NCI-H1417 (cell line): ENCODE data around the gene ACADVL.
A peak's percentile ranks its signal among the peaks of the same experiment; 100 is the strongest.

Experiments
- DNase-seq, 3 experiments: peaks; one replicate each; lab custom pipeline; 2025; lab: John Stamatoyannopoulos, UW

The ACADVL gene

GRCh38 chr17:7251661-7252175 is 32.0 kb downstream of the ACADVL start, which contains the start of gene CTDNEP1:
CTDNEP1 (minus strand) TSS chr17:7251734; CDS start chr17:7251296, 438 bp downstream.
- peak; percentile 94 to 99 (median 96) for DNase-seq

GRCh38 chr17:7252176-7253043 is 32.7 kb downstream of the ACADVL start, which contains the start of gene ELP5:
ELP5 (plus strand) TSS chr17:7252215; CDS start chr17:7252551, 336 bp downstream.
- peak; percentile 77 to 96 (median 93) for DNase-seq

DNA sequence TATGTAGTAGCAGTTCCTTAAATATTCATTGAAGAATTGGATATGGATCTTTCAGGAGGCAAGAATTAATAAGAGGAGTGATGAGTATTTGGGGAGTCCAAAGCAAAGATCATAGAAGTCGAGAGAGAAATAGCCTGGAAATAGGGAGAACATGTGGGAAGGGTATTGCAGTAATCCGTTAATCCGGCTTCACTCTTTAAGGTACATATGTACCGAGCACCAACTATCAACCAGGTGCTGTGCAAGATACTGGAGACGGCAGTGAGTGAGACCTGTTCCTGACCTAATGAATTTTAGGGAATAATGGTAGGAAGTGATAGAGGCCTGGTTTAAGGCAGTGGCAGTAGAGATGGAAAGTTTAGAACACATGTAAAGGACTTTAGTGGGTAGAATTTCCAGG is 33.3 kb downstream of the ACADVL start:
- DNase-seq, result no peak

DNA sequence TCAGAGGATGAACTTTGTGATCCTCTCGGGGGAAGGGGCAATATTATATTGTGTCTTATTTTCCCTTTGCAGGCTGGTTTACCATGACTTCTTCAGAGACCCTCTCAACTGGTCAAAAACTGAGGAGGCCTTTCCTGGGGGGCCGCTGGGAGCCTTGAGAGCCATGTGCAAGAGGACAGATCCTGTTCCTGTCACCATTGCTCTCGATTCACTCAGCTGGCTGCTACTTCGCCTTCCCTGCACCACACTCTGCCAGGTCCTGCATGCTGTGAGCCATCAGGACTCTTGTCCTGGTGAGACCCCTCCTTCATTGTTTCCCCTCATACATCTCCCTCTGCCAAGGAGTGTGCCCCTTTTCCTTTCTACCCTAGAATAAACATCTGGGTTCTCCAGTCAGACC is 34.8 kb downstream of the ACADVL start:
- DNase-seq, result no peak

- no peak for DNase-seq
Measured at GRCh38 chr17:7256766-7257456, 37.2 kb downstream of the ACADVL start.

- DNase-seq, result peak in 1 of 3 experiments; percentile 0
Measured at GRCh38 chr17:7258731-7259554, 39.2 kb downstream of the ACADVL start.

DNA sequence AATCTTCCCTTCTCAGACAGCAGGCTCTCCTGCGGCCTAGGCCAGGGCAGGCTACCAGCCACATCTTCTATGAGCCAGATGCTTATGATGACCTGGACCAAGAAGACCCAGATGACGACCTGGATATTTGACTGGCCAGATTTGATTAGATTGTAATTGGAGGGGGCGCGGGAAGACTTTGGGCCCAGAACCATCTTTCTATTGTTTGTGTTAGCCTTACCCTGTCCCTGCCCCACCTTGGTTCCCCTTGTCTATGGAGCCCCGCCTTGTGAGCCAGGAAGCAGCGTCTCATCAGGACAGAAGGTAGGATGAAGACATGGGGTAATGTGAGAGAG is 39.8 kb downstream of the ACADVL start:
- no peak for DNase-seq

DNA sequence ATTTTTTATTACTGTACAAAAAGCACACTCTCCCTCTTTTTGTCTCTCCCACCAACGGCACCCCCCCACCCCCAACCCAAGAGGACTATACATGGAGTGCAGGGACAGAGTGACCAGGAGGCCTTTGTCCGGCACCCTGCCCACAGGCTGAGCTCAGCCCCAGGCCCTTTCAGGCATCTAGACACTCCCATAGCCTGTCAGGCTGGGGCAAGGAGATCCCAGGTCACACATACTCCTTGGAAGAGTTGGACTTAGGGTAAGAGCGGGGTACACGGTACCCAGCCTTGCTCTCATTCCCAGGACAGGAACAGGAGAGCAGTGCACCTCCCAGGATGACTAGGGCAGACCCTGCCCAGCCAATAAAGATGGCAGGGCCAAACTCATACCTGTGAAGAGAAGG is 40.4 kb downstream of the ACADVL start:
- no peak for DNase-seq

DNA sequence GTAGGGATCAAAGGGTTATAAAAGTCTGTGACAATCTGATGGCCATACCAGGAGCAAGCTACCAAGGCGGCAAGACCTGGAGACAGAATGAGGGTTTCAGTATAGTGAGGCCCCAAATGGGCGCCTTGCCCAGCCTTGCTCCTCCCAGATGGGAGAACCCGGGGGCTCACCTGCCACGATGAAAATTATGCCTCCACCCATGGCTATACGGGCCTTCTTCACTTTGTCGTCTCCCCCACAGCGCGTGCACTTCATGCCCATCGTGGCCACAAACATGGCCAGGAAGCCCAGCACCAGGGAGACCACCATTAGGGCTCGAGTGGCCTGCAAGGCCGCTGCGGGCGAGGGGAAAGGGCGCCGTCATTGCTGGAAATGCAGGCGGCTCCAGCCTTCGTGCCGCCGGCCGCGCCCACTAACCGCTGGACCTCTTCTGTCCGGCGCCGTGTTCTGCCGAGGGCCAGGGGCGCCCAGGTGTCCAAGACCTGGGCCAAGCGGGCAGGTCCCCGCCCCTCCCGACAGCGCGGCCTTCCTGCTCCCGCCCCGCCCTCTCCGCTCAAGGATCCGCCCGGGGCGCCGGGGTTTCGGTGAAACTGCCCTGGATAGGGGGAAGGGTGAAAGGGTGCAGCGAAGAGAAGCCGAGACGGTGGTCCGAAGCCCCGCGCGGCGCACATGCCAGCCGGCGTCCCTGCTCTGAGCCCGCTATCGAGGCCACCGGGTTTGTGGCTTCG is 41.1 kb downstream of the ACADVL start:
- peak; percentile 4 to 57 (median 35) for DNase-seq

DNA sequence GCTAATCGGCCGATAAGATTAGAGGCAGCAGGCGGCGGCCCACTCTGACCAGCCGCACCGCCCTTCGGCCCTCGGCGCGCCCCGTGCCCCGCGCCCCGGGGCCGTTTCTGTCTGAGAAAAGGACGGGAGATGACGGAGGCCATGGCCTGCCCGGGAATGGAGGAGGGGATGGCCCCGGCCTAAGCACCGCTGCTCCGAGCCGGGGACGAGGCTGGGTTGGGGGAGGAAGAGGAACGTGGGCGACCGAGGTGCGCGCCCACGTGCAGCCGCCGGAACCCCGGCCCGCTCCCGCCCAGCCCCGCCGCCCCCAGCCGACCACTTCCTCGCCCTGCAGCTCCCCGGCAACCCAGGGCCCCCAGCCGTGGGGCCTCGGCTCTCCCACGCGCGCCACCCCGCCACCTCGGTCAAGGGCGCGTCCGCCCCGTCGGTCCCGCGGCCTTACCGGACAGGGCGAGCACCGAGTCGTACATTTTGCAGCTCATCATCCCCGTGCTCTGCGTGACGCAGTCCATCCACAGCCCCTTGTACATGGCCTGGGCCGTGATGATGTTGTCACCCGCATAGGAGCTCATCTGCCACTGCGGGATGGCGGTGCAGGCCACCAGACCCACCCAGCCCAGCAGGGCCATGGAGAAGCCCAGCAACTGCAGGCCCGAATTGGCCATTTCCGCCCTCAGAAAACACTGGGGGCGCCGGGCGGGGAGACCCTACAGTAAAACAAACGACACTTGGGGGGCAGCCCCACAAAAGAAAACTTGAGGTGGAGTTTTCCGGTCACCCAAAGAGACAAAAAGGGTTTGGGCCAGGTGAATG is 41.8 kb downstream of the ACADVL start:
- peak in 1 of 3 experiments; percentile 34 for DNase-seq

GRCh38 chr17:7262192-7262934 is 42.6 kb downstream of the ACADVL start, which contains the start of gene CLDN7:
CLDN7 (minus strand) TSS chr17:7262478; CDS start chr17:7262043, 435 bp downstream.
- DNase-seq, result peak; percentile 76 to 82 (median 79)

DNA sequence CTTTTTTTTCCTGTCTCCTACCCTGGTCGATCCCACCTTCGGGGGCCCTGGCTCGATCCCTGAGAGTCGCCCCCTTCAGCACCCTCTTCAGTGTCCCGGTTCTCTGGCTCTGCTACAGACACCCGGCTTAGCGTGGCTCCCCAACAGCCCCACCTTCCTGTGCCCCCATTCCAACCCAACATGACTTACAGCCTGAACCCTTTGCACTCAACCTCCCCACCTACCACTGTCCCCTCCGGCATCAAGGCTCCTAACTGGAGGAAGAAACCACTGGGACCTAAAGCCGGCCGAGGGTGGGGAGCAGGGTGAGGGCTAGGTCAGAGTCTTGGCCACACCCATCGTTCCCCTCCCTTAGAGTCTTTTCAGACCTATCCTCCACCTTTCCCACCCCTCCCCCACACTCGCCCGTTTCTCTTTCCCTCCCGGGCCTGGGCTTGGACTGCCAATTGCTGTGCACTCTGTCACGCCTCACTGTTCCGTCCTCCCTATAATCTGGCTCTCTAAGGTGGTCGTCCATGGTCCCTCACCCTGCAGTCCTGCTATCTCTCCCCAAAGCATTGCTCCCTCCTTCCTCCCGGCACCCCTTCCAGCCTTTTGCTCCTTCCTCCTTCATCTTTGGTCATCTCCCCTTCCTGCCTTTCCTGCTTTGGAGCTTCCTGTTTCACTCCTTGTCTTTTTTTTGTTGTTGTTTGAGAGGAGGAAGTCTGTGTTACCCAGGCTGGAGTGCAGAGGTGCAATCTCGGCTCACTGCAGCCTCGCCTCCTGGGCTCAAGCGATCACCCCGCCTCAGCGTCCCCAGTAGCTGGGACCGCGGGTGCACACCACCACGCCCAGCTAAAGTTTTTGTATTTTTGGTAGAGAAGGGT is 43.4 kb downstream of the ACADVL start:
- DNase-seq, result peak; percentile 16 to 47 (median 47)

DNA sequence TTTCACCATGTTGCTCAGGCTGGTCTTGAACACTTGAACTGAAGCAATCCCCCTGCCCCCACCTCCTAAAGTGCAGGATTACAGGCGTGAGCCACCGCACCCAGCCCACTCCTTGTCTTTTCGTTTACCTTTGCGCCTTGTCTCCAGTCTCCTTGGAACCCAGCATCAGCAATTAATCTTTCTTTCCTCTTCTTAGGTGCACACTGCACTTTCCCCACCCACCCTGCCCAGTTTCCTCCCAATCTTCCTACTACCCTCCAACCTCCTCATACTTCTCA is 44.0 kb downstream of the ACADVL start:
- no peak for DNase-seq

GRCh38 chr17:7266784-7267183 is 47.0 kb downstream of the ACADVL start:
- no peak for DNase-seq
